ENCODE results near the gene ORC4.
"Not testable (repeated sequence)": the region's sequence is repeated elsewhere in the genome, so short reads cannot be mapped to it uniquely, and the experiment has no call there.

The ORC4 gene

GRCh38 chr2:148013876-148014275 is 6.7 kb downstream of the ORC4 start:
- DNase-seq = no peak

GRCh38 chr2:148008411-148008810 is 12.1 kb downstream of the ORC4 start:
- not testable (repeated sequence) for DNase-seq

- DNase-seq = no peak
These were observed 13.2 kb downstream of the ORC4 start for GRCh38 chr2:148007219-148007900.

GRCh38 chr2:148006249-148007007 is 14.1 kb downstream of the ORC4 start:
- no peak for DNase-seq

GRCh38 chr2:148002420-148002819 is 18.1 kb downstream of the ORC4 start:
- DNase-seq = not testable (repeated sequence)

GRCh38 chr2:148000095-148000494 is 20.4 kb downstream of the ORC4 start:
- no peak for DNase-seq

- no peak for DNase-seq
These were observed 21.4 kb downstream of the ORC4 start for GRCh38 chr2:147999126-147999525.

GRCh38 chr2:147998203-147998602 is 22.3 kb downstream of the ORC4 start:
- no peak for DNase-seq

GRCh38 chr2:147996828-147997227 is 23.7 kb downstream of the ORC4 start:
- no peak for DNase-seq

- not testable (repeated sequence) for DNase-seq
These were observed 25.6 kb downstream of the ORC4 start for GRCh38 chr2:147994965-147995364.

- no peak for DNase-seq
These were observed 30.6 kb downstream of the ORC4 start for GRCh38 chr2:147989809-147990403.

GRCh38 chr2:147989102-147989501 is 31.4 kb downstream of the ORC4 start:
- DNase-seq = no peak

GRCh38 chr2:147980940-147981528 is 39.5 kb downstream of the ORC4 start:
- DNase-seq = no peak

- no peak for DNase-seq
These were observed 42.9 kb downstream of the ORC4 start for GRCh38 chr2:147977679-147978078.

- no peak for DNase-seq
These were observed 44.4 kb downstream of the ORC4 start for GRCh38 chr2:147976102-147976501.

GRCh38 chr2:147968571-147968970 is 52.0 kb downstream of the ORC4 start:
- DNase-seq = no peak

- no peak for DNase-seq
These were observed 68.4 kb downstream of the ORC4 start for GRCh38 chr2:147952118-147952517.

- no peak for DNase-seq
These were observed 74.9 kb downstream of the ORC4 start for GRCh38 chr2:147945660-147946059.

GRCh38 chr2:147939313-147939712 is 81.2 kb downstream of the ORC4 start:
- DNase-seq = no peak

GRCh38 chr2:147937744-147938349 is 82.7 kb downstream of the ORC4 start:
- no peak for DNase-seq

- DNase-seq = no peak
These were observed 85.5 kb downstream of the ORC4 start for GRCh38 chr2:147934881-147935620.

- no peak for DNase-seq
These were observed 86.6 kb downstream of the ORC4 start for GRCh38 chr2:147933931-147934330.

All from left hindlimb (tissue), 1 donor.